SU-DHL-6 (cell line): ENCODE data around the gene RBMS1.

Source experiments
- H2AFZ ChIP-seq: fragments of 200-600 bp; sonication (generic); 2 replicates; pipeline ENCODE4 v1.6.1; 2014; ENCODE audit warnings: low read depth, mild to moderate bottlenecking, moderate library complexity, mixed read lengths, antibody characterized with exemption, low read length; ENCODE audit not compliant: severe bottlenecking
- H3F3A ChIP-seq: fragments of 200-600 bp; shearing (Covaris generic); 2 replicates; pipeline ENCODE4 v1.6.0; 2016; ENCODE audit warnings: antibody characterized with exemption, mild to moderate bottlenecking; ENCODE audit not compliant: insufficient read depth
- H3K27ac ChIP-seq: fragments of 200-600 bp; sonication (generic); 2 replicates; pipeline ENCODE4 v1.5.1; 2016; ENCODE audit warnings: low read depth, mild to moderate bottlenecking, low read length, moderate library complexity, mixed read lengths
- H3K27me3 ChIP-seq: fragments of 200-600 bp; sonication (generic), shearing (Covaris generic); 2 replicates; pipeline ENCODE4 v1.6.0; 2014; ENCODE audit warnings: mild to moderate bottlenecking, low read length
- H3K36me3 ChIP-seq: fragments of 200-600 bp; sonication (generic); 2 replicates; pipeline ENCODE4 v1.6.1; 2014; ENCODE audit warnings: mild to moderate bottlenecking, low read length, mixed read lengths
- H3K4me2 ChIP-seq: fragments of 300-600, 200-600 bp; shearing (Covaris generic), sonication (generic); 2 replicates; pipeline ENCODE4 v1.6.0; 2014; ENCODE audit warnings: low read length, low read depth, mild to moderate bottlenecking; ENCODE audit not compliant: poor library complexity, severe bottlenecking
- H3K4me3 ChIP-seq: fragments of 200-600 bp; sonication (generic); 2 replicates; pipeline ENCODE4 v1.5.1; 2014; ENCODE audit warnings: antibody characterized with exemption, low read length, mild to moderate bottlenecking, mixed read lengths; ENCODE audit not compliant: insufficient read depth, poor library complexity, severe bottlenecking
- H3K79me2 ChIP-seq: fragments of 200-600 bp; sonication (generic); 2 replicates; pipeline ENCODE4 v1.6.1; 2014; ENCODE audit warnings: mild to moderate bottlenecking, low read length, moderate library complexity; ENCODE audit not compliant: insufficient read depth
- H3K9ac ChIP-seq: fragments of 200-600 bp; sonication (generic); 2 replicates; pipeline ENCODE4 v1.7.0; 2014; ENCODE audit warnings: mild to moderate bottlenecking, low read length
- H3K9me2 ChIP-seq: fragments of 200-600 bp; sonication (generic); replicated peaks from 2 replicates; pipeline ENCODE4 v1.6.1; 2014; ENCODE audit warnings: low read length; ENCODE audit not compliant: insufficient read depth
- H3K9me3 ChIP-seq: fragments of 200-600 bp; sonication (generic); 2 replicates; pipeline ENCODE4 v1.6.1; 2014; ENCODE audit warnings: low read length, mixed read lengths; ENCODE audit not compliant: insufficient read depth
- H4K20me1 ChIP-seq: fragments of 200-600 bp; sonication (generic); 2 replicates; pipeline ENCODE4 v1.6.1; 2014; ENCODE audit warnings: low read depth, mild to moderate bottlenecking, antibody characterized with exemption, low read length, moderate library complexity, mixed read lengths
- EZH2phosphoT487 ChIP-seq: fragments of 200-600 bp; sonication (generic), shearing (Covaris generic); conservative IDR thresholded peaks from 2 replicates; pipeline ENCODE4 v1.6.1; 2018; ENCODE audit warnings: mild to moderate bottlenecking, antibody characterized with exemption, low read length, moderate library complexity, mixed read lengths
- TF ChIP-seq, protein P1 (sequence below): fragments of 200-600 bp; sonication (generic); IDR thresholded peaks from one replicate; pipeline ENCODE4 v1.5.1; 2017; ENCODE audit warnings: antibody characterized with exemption, mild to moderate bottlenecking, low read length, moderate library complexity; ENCODE audit not compliant: insufficient read depth, poor library complexity, severe bottlenecking

The RBMS1 gene

DNA sequence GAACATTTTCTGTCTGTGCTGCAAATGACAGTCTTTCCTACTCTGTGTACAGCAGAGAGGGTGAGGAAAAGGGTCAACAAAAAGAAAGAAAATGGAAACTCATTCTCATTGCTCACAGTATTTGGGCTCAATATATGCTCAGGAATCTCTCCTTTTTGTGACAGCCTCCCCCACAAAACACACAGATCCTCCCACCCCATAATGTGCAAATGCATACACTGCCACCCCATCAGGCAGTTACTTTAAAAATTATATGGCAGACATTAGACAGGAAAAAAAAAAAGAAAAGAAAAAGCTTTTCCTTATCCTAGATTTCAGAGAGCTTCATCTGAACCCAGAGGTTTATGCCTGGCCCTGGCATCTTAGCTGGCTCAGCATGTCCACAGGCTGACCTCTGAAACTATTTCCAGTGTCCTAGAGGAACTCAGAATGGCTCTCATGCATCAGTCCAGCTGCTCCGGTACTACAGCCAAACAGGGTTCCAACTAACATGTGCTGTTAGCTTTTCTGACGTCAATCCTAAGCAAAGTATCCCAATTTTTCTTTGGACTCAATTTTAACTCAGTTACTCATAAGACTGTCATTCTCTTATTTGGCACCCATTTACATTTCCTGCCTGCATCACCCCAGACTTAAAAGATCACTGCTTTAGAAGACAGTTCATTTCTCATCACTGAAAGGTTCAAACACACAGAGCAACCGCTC is 105.9 kb downstream of the RBMS1 start:
- H3K4me3 ChIP-seq, result no peak overlapping the region
- H3F3A ChIP-seq, result no peaks in the 10 kb centered on the region

DNA sequence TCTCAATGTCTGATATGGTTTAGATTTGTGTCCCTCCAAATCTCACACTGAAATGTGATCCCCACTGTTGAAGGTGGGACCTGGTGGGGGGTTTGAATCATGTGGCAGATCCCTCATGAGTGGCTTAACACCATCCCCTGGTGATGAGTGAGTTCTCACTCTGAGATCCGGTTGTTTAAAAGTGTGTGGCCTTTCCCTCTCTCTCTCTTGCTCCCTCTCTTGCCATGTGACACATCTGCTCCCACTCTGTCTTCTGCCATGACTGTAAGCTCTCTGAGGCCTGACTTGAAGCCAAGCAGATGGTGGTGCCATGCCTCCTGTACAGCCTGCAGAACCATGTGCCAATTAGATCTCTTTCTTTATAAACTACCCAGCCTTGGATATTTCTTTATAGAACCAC is 108.8 kb downstream of the RBMS1 start:
- Histone ChIP-seq H3K9ac (no peak overlapping the region), H3K9me2 (no peaks in the 10 kb centered on the region), H3K27me3 (no peaks in the 10 kb centered on the region), H3F3A (no peaks in the 10 kb centered on the region), H3K36me3 (no peaks in the 10 kb centered on the region), H3K9me3 (no peaks in the 10 kb centered on the region), H3K4me3 (no peak overlapping the region), H4K20me1 (0 out of 2 replicates have a peak, but pooled peaks cover 4% of the 10 kb centered on the region), H3K4me2 (no peak overlapping the region), H3K27ac (no peak overlapping the region), H3K79me2 (no peaks in the 10 kb centered on the region), H2AFZ (no peak overlapping the region)
- TF ChIP-seq, protein P1, sequence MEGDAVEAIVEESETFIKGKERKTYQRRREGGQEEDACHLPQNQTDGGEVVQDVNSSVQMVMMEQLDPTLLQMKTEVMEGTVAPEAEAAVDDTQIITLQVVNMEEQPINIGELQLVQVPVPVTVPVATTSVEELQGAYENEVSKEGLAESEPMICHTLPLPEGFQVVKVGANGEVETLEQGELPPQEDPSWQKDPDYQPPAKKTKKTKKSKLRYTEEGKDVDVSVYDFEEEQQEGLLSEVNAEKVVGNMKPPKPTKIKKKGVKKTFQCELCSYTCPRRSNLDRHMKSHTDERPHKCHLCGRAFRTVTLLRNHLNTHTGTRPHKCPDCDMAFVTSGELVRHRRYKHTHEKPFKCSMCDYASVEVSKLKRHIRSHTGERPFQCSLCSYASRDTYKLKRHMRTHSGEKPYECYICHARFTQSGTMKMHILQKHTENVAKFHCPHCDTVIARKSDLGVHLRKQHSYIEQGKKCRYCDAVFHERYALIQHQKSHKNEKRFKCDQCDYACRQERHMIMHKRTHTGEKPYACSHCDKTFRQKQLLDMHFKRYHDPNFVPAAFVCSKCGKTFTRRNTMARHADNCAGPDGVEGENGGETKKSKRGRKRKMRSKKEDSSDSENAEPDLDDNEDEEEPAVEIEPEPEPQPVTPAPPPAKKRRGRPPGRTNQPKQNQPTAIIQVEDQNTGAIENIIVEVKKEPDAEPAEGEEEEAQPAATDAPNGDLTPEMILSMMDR, result no peak
- TF ChIP-seq EZH2phosphoT487, result no peak

More for the DNA sequence above, 105.9 kb downstream of the RBMS1 start:
- Histone ChIP-seq H3K36me3 (no peaks in the 10 kb centered on the region), H4K20me1 (peaks cover 12% of the 10 kb centered on the region; the same call in 1 of the 2 replicates), H3K9me2 (no peaks in the 10 kb centered on the region), H2AFZ (no peak overlapping the region), H3K9ac (no peak overlapping the region), H3K27me3 (no peaks in the 10 kb centered on the region), H3K4me2 (no peak overlapping the region), H3K9me3 (no peaks in the 10 kb centered on the region), H3K79me2 (no peaks in the 10 kb centered on the region), H3K27ac (no peak overlapping the region)
- TF ChIP-seq, protein P1, result no peak
- no peak for TF ChIP-seq EZH2phosphoT487

DNA sequence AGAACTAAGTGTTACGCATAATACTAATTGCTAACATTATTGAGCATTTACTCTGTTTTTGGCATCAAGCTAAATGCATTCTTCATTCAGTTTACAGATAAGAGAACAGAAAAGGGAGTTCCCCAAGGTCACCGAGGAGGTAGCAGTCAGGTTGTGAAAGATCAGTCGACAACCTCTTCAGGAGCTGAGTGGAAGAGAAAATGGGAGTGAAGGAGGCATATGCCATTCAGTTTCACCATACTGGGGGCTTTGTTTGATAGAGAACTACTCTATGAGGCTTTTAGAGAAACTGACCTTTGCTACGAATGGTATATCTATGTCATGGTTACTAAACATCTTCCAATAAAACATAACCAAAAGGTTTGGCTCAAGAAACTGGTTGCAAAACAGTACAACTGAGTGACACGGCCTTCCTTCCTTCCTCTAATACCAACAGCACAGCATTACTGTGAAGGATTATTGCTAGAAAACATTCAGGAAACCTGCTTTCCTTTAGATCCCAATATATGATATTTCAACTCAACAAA is 112.1 kb downstream of the RBMS1 start:
- Histone ChIP-seq H3K4me3 (no peak overlapping the region), H3K27ac (no peak overlapping the region), H2AFZ (no peak overlapping the region), H3K9ac (no peak overlapping the region), H4K20me1 (0 out of 2 replicates have a peak, but pooled peaks cover 4% of the 10 kb centered on the region), H3K36me3 (no peaks in the 10 kb centered on the region), H3K9me2 (no peaks in the 10 kb centered on the region), H3K79me2 (no peaks in the 10 kb centered on the region), H3K27me3 (no peaks in the 10 kb centered on the region), H3F3A (no peaks in the 10 kb centered on the region), H3K9me3 (no peaks in the 10 kb centered on the region), H3K4me2 (no peak overlapping the region)
- TF ChIP-seq, protein P1, result no peak
- no peak for TF ChIP-seq EZH2phosphoT487
